ENCODE results near the gene RNF223. TPM values are rescaled to one million over a fixed set of nuclear protein-coding genes. Genes with fewer than 3 reads are reported as not detected.

The RNF223 gene
- total RNA-seq, 1 experiment from 2014 or later, result 0.08 TPM

DNA sequence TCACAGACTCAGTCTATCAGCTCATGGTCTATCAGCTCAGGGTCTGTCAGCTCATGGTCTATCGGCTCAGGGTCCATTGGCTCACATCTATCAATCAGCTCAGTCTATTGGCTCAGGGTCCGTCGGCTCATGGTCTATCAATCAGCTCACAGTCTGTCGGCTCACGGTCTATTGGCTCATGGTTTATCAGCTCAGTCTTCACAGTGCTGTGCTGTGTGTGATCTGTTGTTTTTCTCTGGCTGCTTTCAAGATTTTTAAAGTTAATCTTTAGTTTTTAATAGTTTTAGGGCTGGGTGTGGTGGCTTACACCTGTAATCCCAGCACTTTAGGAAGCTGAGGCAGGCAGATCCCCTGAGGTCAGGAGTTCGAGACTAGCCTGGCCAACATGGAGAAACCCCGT is 27.4 kb upstream of the RNF223 start:
- Histone ChIP-seq H3K27ac (ENCODE audit: low read length) (no peak overlapping the region), H3K27me3 (ENCODE audit: control insufficient read depth, insufficient read depth, low read length) (no peaks in the 10 kb centered on the region), H3K4me3 (ENCODE audit: low read depth in 2 of 2, low read length in 2 of 2) (no peak overlapping the region), H3K36me3 (ENCODE audit: control insufficient read depth, insufficient read depth, low read length) (no peaks in the 10 kb centered on the region), H3K4me1 (ENCODE audit: control insufficient read depth, insufficient read depth, low read length) (no peaks in the 10 kb centered on the region), H3K9me3 (ENCODE audit: control insufficient read depth, insufficient read depth, low read depth, low read length) (peaks cover 7% of the 10 kb centered on the region; the same call in 1 of the 2 replicates)
- intact Hi-C loops (cut with micrococcal nuclease; ENCODE audit: unreplicated experiment), result no loop called here
- DNase-seq (ENCODE audit: low read depth, low spot score) (no peak), ATAC-seq (no peak)
- no TSS peak for BruUV-seq (replicated peaks)
- in situ Hi-C loops (cut with HindIII; ENCODE audit: low pct_unique_long_range_greater_than_20kb, low sequenced_read_pairs), result no loop called here
- ChIA-PET POLR2A (interaction anchor here (0.6 kb wide), 1 partner anchor 171 kb away, joined by 4 read pairs; no protein-coding TSS in a partner anchor), CTCF (no interaction called here)
- TF ChIP-seq TCF7L2 (IDR thresholded peaks at IDR 0.05; ENCODE audit: low read depth, low read length), result no peak
- TF ChIP-seq, protein P1, sequence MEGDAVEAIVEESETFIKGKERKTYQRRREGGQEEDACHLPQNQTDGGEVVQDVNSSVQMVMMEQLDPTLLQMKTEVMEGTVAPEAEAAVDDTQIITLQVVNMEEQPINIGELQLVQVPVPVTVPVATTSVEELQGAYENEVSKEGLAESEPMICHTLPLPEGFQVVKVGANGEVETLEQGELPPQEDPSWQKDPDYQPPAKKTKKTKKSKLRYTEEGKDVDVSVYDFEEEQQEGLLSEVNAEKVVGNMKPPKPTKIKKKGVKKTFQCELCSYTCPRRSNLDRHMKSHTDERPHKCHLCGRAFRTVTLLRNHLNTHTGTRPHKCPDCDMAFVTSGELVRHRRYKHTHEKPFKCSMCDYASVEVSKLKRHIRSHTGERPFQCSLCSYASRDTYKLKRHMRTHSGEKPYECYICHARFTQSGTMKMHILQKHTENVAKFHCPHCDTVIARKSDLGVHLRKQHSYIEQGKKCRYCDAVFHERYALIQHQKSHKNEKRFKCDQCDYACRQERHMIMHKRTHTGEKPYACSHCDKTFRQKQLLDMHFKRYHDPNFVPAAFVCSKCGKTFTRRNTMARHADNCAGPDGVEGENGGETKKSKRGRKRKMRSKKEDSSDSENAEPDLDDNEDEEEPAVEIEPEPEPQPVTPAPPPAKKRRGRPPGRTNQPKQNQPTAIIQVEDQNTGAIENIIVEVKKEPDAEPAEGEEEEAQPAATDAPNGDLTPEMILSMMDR (IDR thresholded peaks at IDR 0.05), result no peak
- no peak for TF ChIP-seq SIN3A (IDR thresholded peaks at IDR 0.05; ENCODE audit: borderline replicate concordance, insufficient read depth, low read depth, low read length)
- no peak for TF ChIP-seq POLR2AphosphoS5 (IDR thresholded peaks at IDR 0.05; ENCODE audit: low read depth, low read length)
- TF ChIP-seq, protein P2, sequence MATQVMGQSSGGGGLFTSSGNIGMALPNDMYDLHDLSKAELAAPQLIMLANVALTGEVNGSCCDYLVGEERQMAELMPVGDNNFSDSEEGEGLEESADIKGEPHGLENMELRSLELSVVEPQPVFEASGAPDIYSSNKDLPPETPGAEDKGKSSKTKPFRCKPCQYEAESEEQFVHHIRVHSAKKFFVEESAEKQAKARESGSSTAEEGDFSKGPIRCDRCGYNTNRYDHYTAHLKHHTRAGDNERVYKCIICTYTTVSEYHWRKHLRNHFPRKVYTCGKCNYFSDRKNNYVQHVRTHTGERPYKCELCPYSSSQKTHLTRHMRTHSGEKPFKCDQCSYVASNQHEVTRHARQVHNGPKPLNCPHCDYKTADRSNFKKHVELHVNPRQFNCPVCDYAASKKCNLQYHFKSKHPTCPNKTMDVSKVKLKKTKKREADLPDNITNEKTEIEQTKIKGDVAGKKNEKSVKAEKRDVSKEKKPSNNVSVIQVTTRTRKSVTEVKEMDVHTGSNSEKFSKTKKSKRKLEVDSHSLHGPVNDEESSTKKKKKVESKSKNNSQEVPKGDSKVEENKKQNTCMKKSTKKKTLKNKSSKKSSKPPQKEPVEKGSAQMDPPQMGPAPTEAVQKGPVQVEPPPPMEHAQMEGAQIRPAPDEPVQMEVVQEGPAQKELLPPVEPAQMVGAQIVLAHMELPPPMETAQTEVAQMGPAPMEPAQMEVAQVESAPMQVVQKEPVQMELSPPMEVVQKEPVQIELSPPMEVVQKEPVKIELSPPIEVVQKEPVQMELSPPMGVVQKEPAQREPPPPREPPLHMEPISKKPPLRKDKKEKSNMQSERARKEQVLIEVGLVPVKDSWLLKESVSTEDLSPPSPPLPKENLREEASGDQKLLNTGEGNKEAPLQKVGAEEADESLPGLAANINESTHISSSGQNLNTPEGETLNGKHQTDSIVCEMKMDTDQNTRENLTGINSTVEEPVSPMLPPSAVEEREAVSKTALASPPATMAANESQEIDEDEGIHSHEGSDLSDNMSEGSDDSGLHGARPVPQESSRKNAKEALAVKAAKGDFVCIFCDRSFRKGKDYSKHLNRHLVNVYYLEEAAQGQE (IDR thresholded peaks at IDR 0.05; ENCODE audit: insufficient read depth in 1 of 2, low read depth in 2 of 2, low read length in 1 of 2), result no peak

DNA sequence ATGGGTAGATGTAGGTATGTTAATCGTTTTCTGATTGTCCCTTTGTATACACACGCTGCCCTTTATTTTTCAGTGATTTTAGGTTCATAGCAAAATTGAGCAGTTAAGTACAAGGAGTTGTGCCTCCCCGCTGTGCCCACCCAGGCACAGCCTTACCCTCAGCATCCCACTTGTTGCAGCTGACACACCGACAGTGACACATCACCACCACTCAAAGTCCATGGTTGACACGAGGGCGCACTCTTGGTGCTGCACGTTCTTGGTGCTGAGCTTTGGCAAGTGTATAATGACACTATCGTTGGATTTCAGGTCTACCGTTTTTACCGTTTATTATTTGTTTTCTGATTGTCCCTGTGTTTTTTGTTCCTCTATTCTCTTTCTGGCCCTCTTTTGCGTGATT is 26.2 kb upstream of the RNF223 start:
- ChIA-PET CTCF (no interaction called here), POLR2A (no interaction called here)
- BruUV-seq (replicated peaks), result no TSS peak
- ATAC-seq (no peak), DNase-seq (ENCODE audit: low read depth, low spot score) (no peak)
- TF ChIP-seq POLR2AphosphoS5 (IDR thresholded peaks at IDR 0.05; ENCODE audit: low read depth, low read length) (no peak), SIN3A (IDR thresholded peaks at IDR 0.05; ENCODE audit: borderline replicate concordance, insufficient read depth, low read depth, low read length) (no peak), TCF7L2 (IDR thresholded peaks at IDR 0.05; ENCODE audit: low read depth, low read length) (no peak)
- TF ChIP-seq, protein P2 (IDR thresholded peaks at IDR 0.05; ENCODE audit: insufficient read depth in 1 of 2, low read depth in 2 of 2, low read length in 1 of 2), result no peak
- TF ChIP-seq, protein P1 (IDR thresholded peaks at IDR 0.05), result no peak
- in situ Hi-C loops (cut with HindIII; ENCODE audit: low pct_unique_long_range_greater_than_20kb, low sequenced_read_pairs), result no loop called here
- Histone ChIP-seq H3K9me3 (ENCODE audit: control insufficient read depth, insufficient read depth, low read depth, low read length) (peaks cover 3% of the 10 kb centered on the region; the same call in 1 of the 2 replicates), H3K4me1 (ENCODE audit: control insufficient read depth, insufficient read depth, low read length) (no peaks in the 10 kb centered on the region), H3K27me3 (ENCODE audit: control insufficient read depth, insufficient read depth, low read length) (no peaks in the 10 kb centered on the region), H3K36me3 (ENCODE audit: control insufficient read depth, insufficient read depth, low read length) (no peaks in the 10 kb centered on the region), H3K27ac (ENCODE audit: low read length) (no peak overlapping the region), H3K4me3 (ENCODE audit: low read depth in 2 of 2, low read length in 2 of 2) (no peak overlapping the region)
- intact Hi-C loops (cut with micrococcal nuclease; ENCODE audit: unreplicated experiment), result no loop called here

All from Panc1 (cell line).